Activated B cell treated with CpG ODN at 0.5 μM for 24 hours (primary cell): ENCODE results near the gene RFT1. TPM values are rescaled to one million over a fixed set of nuclear protein-coding genes. Genes with fewer than 3 reads are reported as not detected.

Experiments
- ATAC-seq: fragments of 200-7000 bp; cut with Tn5 transposase; one replicate; pipeline ENCODE4 v1.10.0; 2021; ENCODE audit warnings: low read depth, mild to moderate bottlenecking, moderate library complexity
- CTCF ChIA-PET: fragments of 350-600 bp; sonication (Branson Sonifier 250); formaldehyde crosslinking; loops from one replicate; lab custom pipeline; 2021; ENCODE audit warnings: antibody characterized with exemption; lab: Charles Lee
- POLR2A ChIA-PET: fragments of 350-600 bp; sonication (Branson Sonifier 250); formaldehyde crosslinking; loops from one replicate; lab custom pipeline; 2021; ENCODE audit warnings: antibody characterized with exemption; lab: Charles Lee
- DNase-seq: peaks from one replicate; pipeline ENCODE4 v3.0.0; 2022
- H3K27ac Mint-ChIP-seq: one replicate; pipeline ENCODE4 v1.8.0; 2020; ENCODE audit warnings: mixed read lengths
- H3K27me3 Mint-ChIP-seq: one replicate; pipeline ENCODE4 v1.8.0; 2021; ENCODE audit warnings: mixed read lengths
- H3K36me3 Mint-ChIP-seq: one replicate; pipeline ENCODE4 v1.8.0; 2021; ENCODE audit warnings: low read depth, mixed read lengths
- H3K4me1 Mint-ChIP-seq: one replicate; pipeline ENCODE4 v1.8.0; 2021; ENCODE audit warnings: mixed read lengths
- H3K4me3 Mint-ChIP-seq: one replicate; pipeline ENCODE4 v1.8.0; 2020; ENCODE audit warnings: mild to moderate bottlenecking, mixed read lengths
- H3K9me3 Mint-ChIP-seq: one replicate; pipeline ENCODE4 v1.8.0; 2020; ENCODE audit warnings: mixed read lengths
- CTCF ChIP-seq: fragments of 200-600 bp; IDR thresholded peaks from one replicate; pipeline ENCODE4 v1.8.0; 2022; ENCODE audit warnings: antibody characterized with exemption, mild to moderate bottlenecking
- intact Hi-C: fragments of 100-400 bp; cut with micrococcal nuclease; formaldehyde crosslinking; loops from one replicate; pipeline ENCODE4 v1.15.1; 2024
- total RNA-seq: library from RNA; stranded (reverse); gene quantifications from 2 replicates; pipeline ENCODE4 v1.2.3, GENCODE V29; 2022

Gene RFT1
- total RNA-seq, 1 donor from 2014 or later = 23.6 TPM

- DNase-seq = no peak
- ChIA-PET POLR2A (interaction anchor here (0.6 kb wide), 1 partner anchor 395 kb away, joined by 6 read pairs; no protein-coding TSS in a partner anchor), CTCF (interaction anchor here (0.9 kb wide), 1 partner anchor 11 kb away, joined by 4 read pairs; no protein-coding TSS in a partner anchor)
- no peak for ATAC-seq
- Mint-ChIP-seq H3K9me3 (no peaks in the 10 kb centered on the region), H3K4me3 (no peak overlapping the region), H3K4me1 (peaks cover 10% of the 10 kb centered on the region), H3K27me3 (no peaks in the 10 kb centered on the region), H3K27ac (no peak overlapping the region), H3K36me3 (peaks cover 75% of the 10 kb centered on the region)
- intact Hi-C loops = no loop called here
- no peak for TF ChIP-seq CTCF
Measured at GRCh38 chr3:53103397-53104296, 26.6 kb downstream of the RFT1 start.

- no peak overlapping the region for H3K4me3 Mint-ChIP-seq
- ChIA-PET POLR2A (interaction anchor here (0.6 kb wide), 1 partner anchor 394 kb away, joined by 6 read pairs; no protein-coding TSS in a partner anchor), CTCF (interaction anchor here (0.6 kb wide), 1 partner anchor 116 kb away, joined by 3 read pairs; no protein-coding TSS in a partner anchor)
- peak; percentile 70 for ATAC-seq
- H3K27me3 Mint-ChIP-seq = no peaks in the 10 kb centered on the region
- intact Hi-C loops = no loop called here
- no peaks in the 10 kb centered on the region for H3K9me3 Mint-ChIP-seq
- H3K4me1 Mint-ChIP-seq = peaks cover 10% of the 10 kb centered on the region
- peaks cover 79% of the 10 kb centered on the region for H3K36me3 Mint-ChIP-seq
- H3K27ac Mint-ChIP-seq = peak overlapping the region; percentile 14
- TF ChIP-seq CTCF = no peak
- DNase-seq = no peak
Measured at GRCh38 chr3:53102601-53103147, 27.6 kb downstream of the RFT1 start.

GRCh38 chr3:53101956-53102355, 28.3 kb downstream of the RFT1 start:
- Mint-ChIP-seq H3K27me3 (no peaks in the 10 kb centered on the region), H3K27ac (no peak overlapping the region), H3K9me3 (no peaks in the 10 kb centered on the region), H3K36me3 (peaks cover 80% of the 10 kb centered on the region), H3K4me1 (peaks cover 10% of the 10 kb centered on the region), H3K4me3 (no peak overlapping the region)
- ATAC-seq (no peak), DNase-seq (no peak)
- no peak for TF ChIP-seq CTCF
- ChIA-PET CTCF (no interaction called here), POLR2A (no interaction called here)
- intact Hi-C loops = no loop called here

GRCh38 chr3:53100818-53101466, 29.3 kb downstream of the RFT1 start:
- Mint-ChIP-seq H3K27me3 (no peaks in the 10 kb centered on the region), H3K4me3 (no peak overlapping the region), H3K27ac (no peak overlapping the region), H3K4me1 (peaks cover 10% of the 10 kb centered on the region), H3K36me3 (peaks cover 78% of the 10 kb centered on the region), H3K9me3 (no peaks in the 10 kb centered on the region)
- no peak for TF ChIP-seq CTCF
- intact Hi-C loops = no loop called here
- ChIA-PET POLR2A (no interaction called here), CTCF (no interaction called here)
- ATAC-seq (no peak), DNase-seq (no peak)

- Mint-ChIP-seq H3K36me3 (peaks cover 83% of the 10 kb centered on the region), H3K9me3 (no peaks in the 10 kb centered on the region), H3K27ac (no peak overlapping the region), H3K27me3 (no peaks in the 10 kb centered on the region), H3K4me1 (peaks cover 8% of the 10 kb centered on the region), H3K4me3 (no peak overlapping the region)
- no peak for TF ChIP-seq CTCF
- intact Hi-C loops = no loop called here
- ChIA-PET POLR2A (no interaction called here), CTCF (no interaction called here)
- DNase-seq (no peak), ATAC-seq (no peak)
Measured at GRCh38 chr3:53097887-53098286, 32.3 kb downstream of the RFT1 start.
